Femur (tissue), 1 donor: ENCODE measurements around the gene NEK10.

Source experiments
- DNase-seq: peaks from one replicate; pipeline ENCODE4 v3.0.0-alpha.2; 2017

The NEK10 gene

DNA sequence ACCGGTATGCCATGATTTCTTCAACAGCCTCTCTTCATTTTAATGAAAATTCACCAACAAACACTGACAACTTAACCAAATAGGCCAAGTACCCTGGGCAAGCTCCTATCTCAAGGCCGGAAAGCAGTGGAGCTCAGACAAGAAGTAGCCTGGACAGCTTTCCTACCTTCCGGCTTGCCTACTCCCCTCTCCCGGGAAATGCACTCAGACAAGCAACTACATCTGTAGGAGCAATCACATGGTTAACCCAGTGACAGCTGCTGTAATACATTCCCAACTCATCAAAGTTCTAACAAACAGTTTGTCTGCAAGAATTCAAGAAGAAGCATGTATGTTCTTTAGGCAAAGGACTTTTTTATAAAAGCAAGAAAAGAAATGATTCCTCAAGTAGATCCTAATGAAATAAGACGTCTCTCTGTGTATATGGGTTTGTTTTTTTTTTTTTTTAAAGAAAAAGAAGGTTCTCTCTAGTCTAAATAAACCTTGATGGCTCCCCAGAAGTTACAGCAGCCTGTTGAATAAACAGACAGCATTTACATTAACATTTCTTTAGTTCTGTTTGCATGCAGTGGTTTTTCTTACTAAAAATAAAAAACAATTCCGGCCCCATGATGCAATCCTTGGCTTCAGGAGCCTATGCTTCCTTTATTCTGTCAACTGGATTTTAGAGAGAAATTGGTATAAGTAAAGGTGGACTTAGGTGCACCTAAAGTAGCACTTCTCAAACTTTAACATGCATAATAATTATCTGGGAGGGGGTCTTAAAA, 278.7 kb downstream of the NEK10 start:
- DNase-seq = no peak

DNA sequence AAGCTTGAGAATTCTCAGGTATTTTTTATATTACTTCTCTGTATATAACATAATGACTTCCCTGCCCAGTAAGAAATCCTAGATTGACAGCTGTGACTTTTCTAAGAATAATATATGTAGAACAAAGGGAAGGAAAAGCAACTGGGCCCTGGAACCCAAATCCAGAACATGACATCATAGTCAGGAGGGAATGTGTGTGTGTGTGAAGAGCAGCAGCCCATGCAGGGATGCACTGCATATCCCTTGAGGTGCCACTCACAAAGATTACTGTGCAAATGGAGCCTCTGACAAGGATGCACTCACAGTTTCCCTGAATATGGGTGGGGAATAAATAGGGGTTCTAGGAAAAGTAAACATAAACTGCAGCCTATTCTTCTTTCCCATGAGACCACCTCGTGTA, 279.5 kb downstream of the NEK10 start:
- DNase-seq = no peak

DNA sequence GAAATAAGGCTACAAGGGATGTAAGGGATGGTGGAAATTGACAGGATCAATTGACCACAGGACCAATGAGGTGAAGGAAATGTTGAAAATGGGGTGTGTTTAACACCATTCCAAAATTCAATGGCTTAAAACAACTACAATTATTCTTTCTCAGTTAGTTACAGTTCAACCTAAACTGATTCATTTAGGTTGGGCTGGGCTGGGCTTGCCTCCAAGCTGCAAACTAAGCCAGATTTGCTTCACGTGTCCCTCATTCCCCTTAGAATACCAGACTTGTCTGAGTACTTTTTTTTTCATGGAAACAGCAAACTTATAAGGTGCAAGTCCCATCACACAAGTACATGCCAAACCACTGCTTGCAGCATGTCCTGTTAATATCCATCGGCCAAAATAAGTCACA, 280.1 kb downstream of the NEK10 start:
- DNase-seq = peak; percentile 64

DNA sequence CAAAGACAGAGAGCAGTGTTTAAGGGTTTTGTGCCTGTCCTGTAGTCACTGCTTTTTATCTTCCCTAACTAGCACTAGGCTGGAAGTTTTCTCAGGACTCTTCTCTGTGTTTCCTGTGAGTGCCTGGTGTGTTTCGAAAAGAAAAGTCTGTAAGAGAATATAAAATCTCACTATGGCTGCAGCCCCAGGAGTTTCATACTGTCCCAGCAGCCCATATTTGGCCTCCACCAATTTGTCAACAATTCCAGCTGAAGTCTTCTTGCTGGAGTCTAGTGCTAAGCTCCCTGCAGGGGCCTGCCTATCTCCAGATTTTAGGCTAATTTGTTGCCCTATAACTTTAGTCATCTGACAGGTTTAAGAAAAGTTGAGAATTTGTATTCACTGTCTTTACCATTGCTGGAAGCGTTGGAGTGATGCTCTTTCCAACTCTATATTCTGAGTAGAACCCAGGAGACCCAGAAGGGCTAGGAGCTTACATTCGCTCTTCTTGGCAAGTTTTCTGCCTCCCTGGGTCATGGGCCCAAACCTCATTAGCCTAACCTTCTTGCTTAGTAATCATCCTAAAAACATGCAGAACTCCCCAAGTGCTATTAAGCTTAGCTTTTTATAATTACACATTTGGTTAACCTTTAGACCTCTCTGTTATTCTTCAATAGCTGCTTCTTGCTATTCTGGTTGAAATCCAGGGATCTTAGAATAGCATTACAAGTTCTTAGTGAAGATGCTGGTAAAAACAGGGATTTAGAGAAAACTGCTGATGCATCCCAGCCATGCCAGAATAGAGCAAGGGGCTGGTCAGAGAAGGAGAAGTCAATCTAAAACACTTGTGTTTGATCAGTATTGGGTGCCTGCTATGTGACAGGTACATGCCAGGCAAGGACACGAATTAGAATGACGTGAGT, 283.1 kb downstream of the NEK10 start:
- peak; percentile 55 for DNase-seq

DNA sequence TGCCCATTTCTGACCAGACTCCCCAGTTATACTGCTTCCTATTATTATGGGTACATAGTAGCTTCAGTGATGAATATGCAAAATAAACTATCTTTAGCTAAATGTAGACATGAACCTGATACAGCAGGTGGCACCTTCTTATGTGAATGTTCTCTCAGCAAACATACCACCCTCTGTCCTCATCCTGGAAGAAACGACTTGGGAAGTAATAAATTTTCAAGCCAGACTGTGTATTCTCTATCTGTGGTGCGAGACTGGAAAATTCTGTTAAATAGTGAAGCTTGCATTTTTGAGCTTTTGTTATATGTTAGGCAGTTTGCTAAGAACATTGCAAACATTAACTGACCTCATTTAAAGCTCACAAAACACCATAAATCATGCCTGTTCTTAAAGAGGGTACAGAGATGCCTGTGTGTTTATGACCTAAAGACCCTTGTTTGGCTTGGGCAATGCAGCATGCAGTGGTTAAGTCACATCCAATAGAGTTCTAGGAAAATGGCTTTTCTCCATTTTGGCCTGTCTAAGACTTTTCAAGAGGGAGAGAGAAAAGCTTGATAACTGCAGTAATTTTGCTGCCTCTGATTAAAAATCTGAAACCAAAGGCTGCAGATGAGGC, 287.1 kb downstream of the NEK10 start:
- no peak for DNase-seq

DNA sequence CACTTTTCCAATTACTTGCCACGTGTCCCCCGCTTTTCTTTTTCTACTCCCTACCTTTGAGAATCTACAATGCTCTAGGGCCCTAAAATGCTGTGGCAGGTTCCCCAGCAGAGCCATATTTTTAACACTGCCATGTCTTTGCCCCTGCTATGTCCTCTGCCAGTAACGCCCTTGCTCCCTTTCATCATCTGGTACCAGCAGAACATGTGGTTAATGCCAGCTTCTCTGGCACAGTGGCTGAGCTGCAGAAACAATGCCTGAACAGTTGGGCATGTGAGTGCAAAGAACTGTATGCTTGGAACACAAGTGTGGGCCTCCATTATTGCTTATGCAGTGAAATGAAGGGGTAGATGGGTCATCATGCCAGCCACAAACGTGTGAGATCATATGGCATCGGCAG, 287.6 kb downstream of the NEK10 start:
- no peak for DNase-seq

DNA sequence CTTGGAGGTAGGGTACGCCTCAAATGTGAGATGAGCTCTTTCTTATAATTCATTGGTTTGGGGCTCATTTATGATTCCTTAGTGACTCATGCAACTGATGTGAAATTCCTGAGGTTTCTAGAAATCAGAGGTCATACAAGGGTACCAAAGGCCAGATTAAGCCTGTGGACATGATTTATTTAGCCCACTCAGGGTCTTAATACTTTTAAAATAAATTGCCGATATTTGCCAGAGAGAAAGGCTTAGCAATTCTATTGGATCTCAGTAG, 289.0 kb downstream of the NEK10 start:
- DNase-seq = no peak

DNA sequence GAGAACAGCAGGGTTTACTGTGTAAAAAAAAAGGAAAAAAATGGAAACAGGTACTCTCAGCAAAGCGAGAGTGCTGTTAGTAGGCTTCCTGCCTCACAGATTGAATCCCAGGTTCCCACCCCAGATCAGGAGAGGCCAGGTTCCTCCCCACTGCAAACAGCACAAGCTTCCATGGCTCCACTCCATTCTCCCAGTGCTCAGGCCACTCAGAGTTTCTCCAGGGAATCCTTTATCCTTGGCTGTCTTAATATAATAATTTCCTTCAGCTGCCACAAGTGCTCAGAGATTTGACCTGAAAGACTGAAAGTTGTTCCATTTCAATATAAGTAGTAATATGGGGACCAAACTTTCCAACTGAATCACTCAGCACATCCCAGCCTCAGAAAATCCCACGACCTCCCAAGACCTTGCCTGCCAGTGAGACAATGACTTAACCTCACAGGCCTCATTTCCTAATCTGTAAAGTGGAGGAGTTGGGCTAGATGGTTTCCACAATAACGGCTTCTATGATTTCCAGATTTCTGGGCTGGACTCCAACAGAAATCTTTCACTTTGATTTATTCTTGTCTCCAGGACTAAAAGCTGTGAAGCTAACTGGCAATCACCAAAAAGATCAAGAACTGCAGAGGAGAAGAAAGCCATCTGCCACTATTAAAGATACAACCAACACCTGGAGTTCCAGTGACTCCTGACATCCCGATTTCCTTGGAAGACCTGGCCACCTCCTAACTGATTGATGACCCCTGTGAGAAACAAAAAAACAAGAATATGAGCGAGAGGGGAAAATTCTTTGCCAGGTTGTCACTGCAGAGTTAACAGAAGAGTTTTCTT, 289.5 kb downstream of the NEK10 start:
- peak; percentile 48 for DNase-seq

DNA sequence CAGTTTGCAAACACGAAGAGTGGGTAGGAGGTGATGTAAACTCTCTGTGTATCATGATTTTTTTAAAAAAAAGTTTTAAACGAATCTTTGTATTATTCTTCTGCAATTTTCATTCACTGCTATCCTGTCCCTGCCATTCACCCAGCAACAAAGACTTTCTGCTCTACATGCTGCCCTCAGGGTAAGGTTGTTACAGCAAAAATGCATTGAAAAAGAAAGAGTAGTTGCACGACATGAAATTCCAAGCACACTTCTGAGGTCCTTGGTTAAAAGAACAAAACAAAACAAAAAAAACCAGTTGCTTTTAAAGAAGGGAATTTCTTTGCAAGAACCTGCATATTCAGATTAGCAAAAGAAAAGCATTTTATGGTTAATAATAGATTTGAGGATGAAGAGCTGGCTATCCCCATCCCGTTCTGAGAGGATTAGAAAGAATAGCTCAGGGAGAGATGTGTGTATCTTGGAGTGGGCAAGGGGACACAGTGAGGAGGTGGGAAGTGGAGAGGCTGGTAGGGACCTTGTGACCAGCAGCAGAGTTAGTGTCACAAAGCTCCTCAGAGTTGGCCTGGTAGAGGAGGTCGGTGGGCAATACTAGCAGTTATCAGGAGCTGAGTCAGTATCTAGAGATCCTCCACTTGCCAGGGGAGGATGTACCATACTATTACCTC, 290.8 kb downstream of the NEK10 start:
- no peak for DNase-seq

DNA sequence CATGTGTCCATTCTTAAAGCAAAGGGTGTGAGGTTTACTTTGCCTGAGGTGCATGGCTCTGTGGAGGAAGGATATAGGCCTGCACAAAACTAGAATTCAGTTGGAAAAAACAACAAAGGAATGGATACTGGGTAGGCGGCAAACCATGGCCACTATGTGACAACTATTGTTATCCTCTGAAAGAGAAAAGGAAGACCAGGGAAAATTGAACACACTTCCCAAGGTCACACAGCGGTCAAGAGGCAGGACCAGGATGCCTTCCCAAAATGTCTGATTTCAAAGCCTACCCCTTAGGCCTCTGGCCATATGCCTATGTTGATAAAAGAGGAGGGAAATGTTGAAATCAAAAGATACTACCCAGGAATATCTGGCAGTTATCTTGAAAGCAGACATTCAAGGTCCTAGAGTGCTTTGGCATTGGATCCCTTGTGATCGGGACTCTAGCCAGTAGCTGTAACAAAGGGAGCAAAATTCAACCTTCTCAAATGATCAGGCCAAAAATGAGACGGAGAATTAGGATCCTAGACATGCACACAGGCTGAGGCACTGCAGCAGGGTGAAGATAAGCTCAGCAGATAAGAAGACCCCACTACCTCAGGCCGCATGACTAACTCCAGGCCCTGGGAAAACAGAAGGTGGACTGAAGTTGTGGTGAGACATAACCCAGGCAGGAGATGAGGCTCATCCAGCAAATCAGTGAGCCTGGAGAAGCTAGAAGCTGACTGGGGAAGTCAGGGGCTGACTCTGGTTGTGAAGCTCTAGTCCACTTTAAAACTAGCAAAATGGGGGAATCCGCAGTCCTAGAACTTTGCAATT, 292.2 kb downstream of the NEK10 start:
- DNase-seq = no peak

DNA sequence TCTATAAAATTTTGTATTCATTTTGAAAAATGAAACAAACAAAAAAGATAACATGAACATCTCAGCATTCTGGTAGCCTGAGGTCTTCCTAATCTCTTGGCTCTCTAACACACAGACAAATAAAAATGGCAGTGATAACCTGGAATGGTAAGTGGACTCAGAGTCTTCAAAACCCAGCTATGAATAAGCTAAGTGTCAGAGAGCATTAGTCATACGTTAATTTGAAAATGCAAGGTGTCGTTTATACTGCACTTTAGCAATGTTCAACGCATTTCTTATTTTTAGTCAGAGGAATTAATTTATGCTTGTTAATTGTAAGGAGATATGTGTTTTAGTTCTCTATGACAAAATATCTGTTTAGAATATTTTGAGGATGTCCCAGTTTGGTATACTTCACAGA, 294.3 kb downstream of the NEK10 start:
- no peak for DNase-seq

DNA sequence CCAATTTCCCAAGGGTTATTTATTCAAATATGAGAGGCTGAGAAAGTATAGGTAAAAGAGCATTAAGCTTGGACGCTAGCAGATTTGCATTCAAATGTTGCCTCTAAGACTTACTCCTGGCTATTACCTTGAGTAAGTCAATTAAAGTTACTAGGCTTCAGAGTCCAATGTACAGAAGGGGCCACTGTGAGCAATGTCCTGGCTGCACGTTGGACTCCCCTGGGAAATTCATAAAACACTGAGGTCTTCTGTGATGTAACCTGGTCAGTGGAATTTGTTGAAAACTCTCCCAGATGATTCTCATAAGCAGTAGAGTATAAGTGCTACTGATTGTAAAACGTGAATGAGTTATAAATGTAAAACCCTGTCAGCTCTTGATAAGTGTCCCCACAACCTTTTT, 295.3 kb downstream of the NEK10 start:
- no peak for DNase-seq

DNA sequence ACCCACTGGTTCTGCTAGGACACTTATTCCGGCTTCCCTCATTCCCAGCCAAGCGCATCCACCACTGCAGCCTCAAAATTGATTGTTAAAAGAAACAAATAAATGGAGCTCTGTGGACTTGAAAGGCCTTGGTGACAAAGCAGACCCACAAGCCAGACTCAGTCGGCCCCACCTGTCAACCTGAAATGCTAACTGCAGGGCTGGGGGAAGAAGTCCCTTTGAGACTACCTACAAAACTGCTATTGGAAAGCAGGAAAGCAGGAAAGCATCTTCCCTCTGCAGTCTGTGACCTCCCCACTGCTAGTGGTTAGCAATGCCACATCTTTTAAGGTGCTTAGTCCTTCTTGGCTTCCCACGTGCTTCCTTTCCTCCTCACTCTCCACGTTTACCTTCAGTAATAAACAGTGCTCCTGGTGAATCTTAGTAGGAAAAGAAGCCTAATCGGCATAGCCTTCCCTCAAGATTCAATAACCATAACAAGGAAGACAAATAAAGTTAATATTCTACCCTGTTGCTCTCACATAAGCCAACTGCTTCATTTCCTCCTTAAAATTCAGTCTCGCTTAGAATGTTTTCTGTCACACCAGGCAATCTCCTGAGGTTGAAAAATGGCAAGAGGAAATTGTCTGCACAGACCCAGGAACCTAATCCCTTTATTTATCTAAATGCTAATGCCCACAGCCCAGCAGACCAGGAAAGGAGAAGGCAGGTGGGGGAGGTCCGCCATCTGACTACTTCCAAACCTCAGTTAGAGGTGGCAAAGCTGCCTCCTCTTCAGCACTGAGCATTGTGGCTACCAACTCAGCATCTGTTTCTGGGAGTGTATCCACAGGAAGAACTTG, 296.2 kb downstream of the NEK10 start:
- DNase-seq = no peak

DNA sequence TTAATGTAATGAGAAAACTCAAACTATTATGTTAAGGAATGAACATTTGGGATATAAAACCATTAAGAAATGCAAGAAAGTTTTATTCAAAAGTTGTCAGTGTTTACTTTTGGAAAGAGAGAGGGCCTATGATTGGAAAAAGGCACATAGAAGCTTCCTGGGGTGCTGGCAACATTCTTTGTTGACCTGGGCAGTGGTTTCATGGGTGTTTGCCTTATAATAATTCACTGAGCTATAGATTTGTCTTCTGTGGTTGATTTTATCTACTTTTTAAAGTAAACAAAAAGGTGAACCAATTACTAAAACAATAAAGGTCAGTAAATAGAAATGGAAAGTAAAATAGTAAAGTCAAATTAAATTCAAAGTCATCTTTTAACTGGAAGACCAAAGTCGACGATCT, 308.8 kb downstream of the NEK10 start:
- DNase-seq = no peak
